Measurements from ENCODE around the gene ADCY3. TPM values are rescaled to one million over a fixed set of nuclear protein-coding genes. Genes with fewer than 3 reads are reported as not detected.
A peak's percentile ranks its signal among the peaks of the same experiment; 100 is the strongest.
"Not testable (repeated sequence)": the region's sequence is repeated elsewhere in the genome, so short reads cannot be mapped to it uniquely, and the experiment has no call there.

The ADCY3 gene
- total RNA-seq, 2 donors from 2014 or later: 25.2 to 33.7 TPM

DNA sequence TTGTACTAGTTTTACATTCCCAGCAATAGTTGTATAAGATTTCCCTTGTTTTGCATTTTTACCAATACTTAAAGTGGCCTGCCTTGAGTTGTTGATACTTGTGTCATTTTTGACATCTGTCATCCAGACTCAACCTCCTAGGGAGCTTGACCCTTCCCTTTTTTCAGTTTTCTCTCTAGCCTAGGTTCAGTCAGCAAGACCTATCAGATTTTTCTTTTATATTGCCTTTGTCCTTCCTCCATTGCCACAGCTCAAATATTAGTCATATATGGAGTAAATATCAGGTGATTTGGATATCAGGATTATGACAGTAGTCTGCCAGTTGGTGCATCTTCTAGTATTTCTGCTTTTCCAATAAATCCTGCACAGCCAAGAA is 113.4 kb downstream of the ADCY3 start:
- Histone ChIP-seq H3K4me1 (no peaks in the 10 kb centered on the region), H3K9ac (ENCODE audit: low read depth in 2 of 2, low read length in 2 of 2) (no peak overlapping the region), H3K27me3 (no peaks in the 10 kb centered on the region), H3K27ac (no peak overlapping the region), H3K4me3 (no peak overlapping the region), H3K9me3 (no peaks in the 10 kb centered on the region), H3K36me3 (no peaks in the 10 kb centered on the region)
- TF ChIP-seq, protein P1, sequence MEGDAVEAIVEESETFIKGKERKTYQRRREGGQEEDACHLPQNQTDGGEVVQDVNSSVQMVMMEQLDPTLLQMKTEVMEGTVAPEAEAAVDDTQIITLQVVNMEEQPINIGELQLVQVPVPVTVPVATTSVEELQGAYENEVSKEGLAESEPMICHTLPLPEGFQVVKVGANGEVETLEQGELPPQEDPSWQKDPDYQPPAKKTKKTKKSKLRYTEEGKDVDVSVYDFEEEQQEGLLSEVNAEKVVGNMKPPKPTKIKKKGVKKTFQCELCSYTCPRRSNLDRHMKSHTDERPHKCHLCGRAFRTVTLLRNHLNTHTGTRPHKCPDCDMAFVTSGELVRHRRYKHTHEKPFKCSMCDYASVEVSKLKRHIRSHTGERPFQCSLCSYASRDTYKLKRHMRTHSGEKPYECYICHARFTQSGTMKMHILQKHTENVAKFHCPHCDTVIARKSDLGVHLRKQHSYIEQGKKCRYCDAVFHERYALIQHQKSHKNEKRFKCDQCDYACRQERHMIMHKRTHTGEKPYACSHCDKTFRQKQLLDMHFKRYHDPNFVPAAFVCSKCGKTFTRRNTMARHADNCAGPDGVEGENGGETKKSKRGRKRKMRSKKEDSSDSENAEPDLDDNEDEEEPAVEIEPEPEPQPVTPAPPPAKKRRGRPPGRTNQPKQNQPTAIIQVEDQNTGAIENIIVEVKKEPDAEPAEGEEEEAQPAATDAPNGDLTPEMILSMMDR (IDR thresholded peaks at IDR 0.05): no peak
- DNase-seq: no peak
- intact Hi-C loops (cut with DNase I): no loop called here

- peak; percentile 50 for DNase-seq
- H3K4me1 ChIP-seq; H3K27ac ChIP-seq; H3K27me3 ChIP-seq; H3K4me3 ChIP-seq; H3K9ac ChIP-seq (ENCODE audit: low read depth in 2 of 2, low read length in 2 of 2); H3K9me3 ChIP-seq; intact Hi-C loops (cut with DNase I); H3K36me3 ChIP-seq: not testable (repeated sequence)
Observed at GRCh38 chr2:24805811-24806660, 114.0 kb downstream of the ADCY3 start.

- H3K27me3 ChIP-seq; H3K27ac ChIP-seq; H3K9ac ChIP-seq (ENCODE audit: low read depth in 2 of 2, low read length in 2 of 2); DNase-seq; H3K9me3 ChIP-seq; H3K36me3 ChIP-seq; H3K4me3 ChIP-seq; H3K4me1 ChIP-seq; intact Hi-C loops (cut with DNase I): not testable (repeated sequence)
Observed at GRCh38 chr2:24800487-24800886, 119.5 kb downstream of the ADCY3 start.

GRCh38 chr2:24797644-24798043 is 122.4 kb downstream of the ADCY3 start:
- Histone ChIP-seq H3K9me3 (no peaks in the 10 kb centered on the region), H3K27me3 (no peaks in the 10 kb centered on the region), H3K27ac (no peak overlapping the region), H3K4me3 (no peak overlapping the region), H3K36me3 (peaks cover 4% of the 10 kb centered on the region), H3K9ac (ENCODE audit: low read depth in 2 of 2, low read length in 2 of 2) (no peak overlapping the region), H3K4me1 (no peaks in the 10 kb centered on the region)
- intact Hi-C loops (cut with DNase I): no loop called here
- TF ChIP-seq, protein P1 (IDR thresholded peaks at IDR 0.05): no peak
- no peak for DNase-seq

DNA sequence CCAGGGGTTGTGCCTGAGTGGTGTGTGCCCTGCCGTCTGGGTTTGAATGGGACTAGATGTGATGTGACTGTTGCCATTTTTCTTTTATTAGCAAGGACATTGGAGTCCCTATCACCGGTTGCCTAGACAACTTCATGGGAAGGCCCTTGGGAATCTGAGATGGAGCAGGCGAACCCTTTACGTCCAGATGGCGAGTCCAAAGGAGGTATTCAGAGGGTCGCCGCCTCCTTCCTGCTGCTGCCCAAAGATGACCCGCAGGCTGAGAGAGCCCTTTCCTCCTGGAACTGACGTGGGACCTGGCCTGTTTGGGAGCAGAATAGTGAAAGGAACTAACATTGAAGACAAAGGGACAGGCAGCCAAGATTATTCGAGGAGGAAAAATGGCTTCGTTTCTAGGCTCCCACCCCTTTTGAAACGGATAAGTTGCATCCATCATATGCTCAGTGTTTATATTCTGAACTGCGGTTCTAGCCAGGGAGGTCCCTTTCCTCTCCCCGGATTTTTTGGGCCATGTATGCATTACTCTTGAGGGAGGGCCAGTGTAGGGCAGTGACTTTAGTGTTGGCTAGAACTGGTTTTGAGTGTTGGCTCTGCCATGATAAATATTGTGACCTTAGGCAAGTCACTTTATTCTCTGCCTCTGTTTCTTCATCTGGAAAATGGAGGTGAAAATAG is 126.1 kb downstream of the ADCY3 start:
- H3K27ac ChIP-seq: no peak overlapping the region
- H3K9ac ChIP-seq (ENCODE audit: low read depth in 2 of 2, low read length in 2 of 2): peak overlapping the region; percentile 44 to 83
- peak overlapping the region; percentile 94 for H3K4me3 ChIP-seq
- no peaks in the 10 kb centered on the region for H3K9me3 ChIP-seq
- DNase-seq: peak; percentile 35
- intact Hi-C loops (cut with DNase I): no loop called here
- TF ChIP-seq, protein P1 (IDR thresholded peaks at IDR 0.05): no peak
- no peaks in the 10 kb centered on the region for H3K36me3 ChIP-seq
- no peaks in the 10 kb centered on the region for H3K4me1 ChIP-seq
- H3K27me3 ChIP-seq: no peaks in the 10 kb centered on the region

DNA sequence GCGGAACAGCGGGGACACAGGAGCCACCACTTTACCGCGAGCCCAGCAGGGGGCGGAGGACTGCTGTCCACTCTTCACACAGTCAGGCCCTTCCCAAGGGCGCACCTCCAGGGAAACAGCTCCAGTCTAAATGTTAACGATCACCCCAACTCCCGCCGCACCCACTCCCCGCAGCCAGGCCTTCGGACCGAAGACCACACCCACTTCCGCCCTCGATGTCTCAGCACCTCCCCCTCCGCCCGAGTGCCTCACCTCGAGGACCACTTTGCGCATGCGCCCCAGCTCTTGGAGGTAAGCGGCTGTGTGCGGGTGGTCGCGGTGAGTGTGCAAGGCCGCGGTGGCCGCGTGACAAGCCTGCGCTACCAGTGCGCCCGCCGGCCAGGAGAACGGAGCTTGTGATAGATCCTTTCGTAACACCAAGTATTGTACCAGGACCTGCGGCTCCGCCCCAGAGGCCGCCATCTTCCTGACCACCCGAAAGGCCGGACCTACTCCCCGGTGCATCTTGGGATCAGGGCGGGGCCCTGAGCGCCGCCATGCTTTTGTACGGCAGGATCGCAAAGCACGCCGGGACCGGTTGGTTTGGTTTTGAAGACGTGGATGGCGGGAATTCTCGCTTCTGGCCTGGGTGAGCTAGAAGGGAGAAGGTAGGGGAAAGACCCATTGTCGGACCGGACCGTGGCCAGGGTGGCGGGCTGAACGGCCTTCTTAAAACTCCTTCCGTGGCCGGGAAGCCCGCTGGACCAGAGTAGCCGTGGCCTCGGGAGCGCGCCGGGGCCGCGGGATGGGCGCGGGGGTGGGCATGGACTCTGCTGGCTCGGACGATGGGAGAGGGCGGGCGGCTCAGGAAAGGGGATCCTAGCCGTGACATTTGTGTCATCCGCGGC is 126.9 kb downstream of the ADCY3 start, which contains the start of the genes CENPO and PTRHD1:
Gene CENPO (plus strand): TSS at position 552 of the 887 bp plus-strand sequence. CDS start 495 bp downstream, outside the sequence.
Gene PTRHD1 (minus strand): TSS at position 518 of the 887 bp plus-strand sequence. CDS start 14 bp downstream, at position 504.
- Histone ChIP-seq H3K27ac (peak within 1 kb of the TSS; percentile 99), H3K27me3 (no peaks in the 10 kb centered on the region), H3K36me3 (no peaks in the 10 kb centered on the region), H3K4me1 (no peaks in the 10 kb centered on the region), H3K9ac (ENCODE audit: low read depth in 2 of 2, low read length in 2 of 2) (peak within 1 kb of the TSS; percentile 83 to 88), H3K9me3 (no peaks in the 10 kb centered on the region), H3K4me3 (peak within 1 kb of the TSS; percentile 94)
- intact Hi-C loops (cut with DNase I): no loop called here
- DNase-seq: peak; percentile 97
- TF ChIP-seq, protein P1 (IDR thresholded peaks at IDR 0.05): peak; percentile 74
